ENCODE measurements around the gene LMNA.

DNA sequence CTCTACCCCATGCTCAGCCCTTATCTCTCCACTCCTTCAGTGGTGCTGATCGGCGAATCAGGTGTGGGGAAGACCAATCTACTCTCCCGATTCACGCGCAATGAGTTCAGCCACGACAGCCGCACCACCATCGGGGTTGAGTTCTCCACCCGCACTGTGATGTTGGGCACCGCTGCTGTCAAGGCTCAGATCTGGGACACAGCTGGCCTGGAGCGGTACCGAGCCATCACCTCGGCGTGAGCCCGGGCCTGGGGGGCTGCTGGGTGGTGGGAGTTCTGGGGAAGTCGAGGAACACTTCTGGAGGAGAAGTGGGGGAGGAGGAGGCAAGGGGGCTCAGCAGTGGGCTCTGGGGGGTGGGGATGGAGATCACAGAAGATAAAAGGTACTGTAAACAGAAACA is 48.6 kb upstream of the LMNA start:
- TF ChIP-seq SP1 (IDR thresholded peaks at IDR 0.05) = no peak
- no peak for TF ChIP-seq TAF1 (conservative IDR thresholded peaks at IDR 0.05)
- TF ChIP-seq, protein P1, sequence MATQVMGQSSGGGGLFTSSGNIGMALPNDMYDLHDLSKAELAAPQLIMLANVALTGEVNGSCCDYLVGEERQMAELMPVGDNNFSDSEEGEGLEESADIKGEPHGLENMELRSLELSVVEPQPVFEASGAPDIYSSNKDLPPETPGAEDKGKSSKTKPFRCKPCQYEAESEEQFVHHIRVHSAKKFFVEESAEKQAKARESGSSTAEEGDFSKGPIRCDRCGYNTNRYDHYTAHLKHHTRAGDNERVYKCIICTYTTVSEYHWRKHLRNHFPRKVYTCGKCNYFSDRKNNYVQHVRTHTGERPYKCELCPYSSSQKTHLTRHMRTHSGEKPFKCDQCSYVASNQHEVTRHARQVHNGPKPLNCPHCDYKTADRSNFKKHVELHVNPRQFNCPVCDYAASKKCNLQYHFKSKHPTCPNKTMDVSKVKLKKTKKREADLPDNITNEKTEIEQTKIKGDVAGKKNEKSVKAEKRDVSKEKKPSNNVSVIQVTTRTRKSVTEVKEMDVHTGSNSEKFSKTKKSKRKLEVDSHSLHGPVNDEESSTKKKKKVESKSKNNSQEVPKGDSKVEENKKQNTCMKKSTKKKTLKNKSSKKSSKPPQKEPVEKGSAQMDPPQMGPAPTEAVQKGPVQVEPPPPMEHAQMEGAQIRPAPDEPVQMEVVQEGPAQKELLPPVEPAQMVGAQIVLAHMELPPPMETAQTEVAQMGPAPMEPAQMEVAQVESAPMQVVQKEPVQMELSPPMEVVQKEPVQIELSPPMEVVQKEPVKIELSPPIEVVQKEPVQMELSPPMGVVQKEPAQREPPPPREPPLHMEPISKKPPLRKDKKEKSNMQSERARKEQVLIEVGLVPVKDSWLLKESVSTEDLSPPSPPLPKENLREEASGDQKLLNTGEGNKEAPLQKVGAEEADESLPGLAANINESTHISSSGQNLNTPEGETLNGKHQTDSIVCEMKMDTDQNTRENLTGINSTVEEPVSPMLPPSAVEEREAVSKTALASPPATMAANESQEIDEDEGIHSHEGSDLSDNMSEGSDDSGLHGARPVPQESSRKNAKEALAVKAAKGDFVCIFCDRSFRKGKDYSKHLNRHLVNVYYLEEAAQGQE (IDR thresholded peaks at IDR 0.05) = no peak
- TF ChIP-seq, protein P2, sequence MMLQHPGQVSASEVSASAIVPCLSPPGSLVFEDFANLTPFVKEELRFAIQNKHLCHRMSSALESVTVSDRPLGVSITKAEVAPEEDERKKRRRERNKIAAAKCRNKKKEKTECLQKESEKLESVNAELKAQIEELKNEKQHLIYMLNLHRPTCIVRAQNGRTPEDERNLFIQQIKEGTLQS (IDR thresholded peaks at IDR 0.05) = no peak

Data from liver (tissue), 2 donors.